Memory B cell (primary cell): ENCODE measurements around the gene PPM1E.
"Not testable (repeated sequence)": the region's sequence is repeated elsewhere in the genome, so short reads cannot be mapped to it uniquely, and the experiment has no call there.

Experiments
- ATAC-seq: fragments of 150-1000 bp; cut with Tn5 transposase; 2 replicates; pipeline ENCODE4 v1.10.0; 2021; ENCODE audit warnings: low read depth, mild to moderate bottlenecking, moderate library complexity
- DNase-seq, 2 donors: peaks; one replicate each; pipeline ENCODE4 v3.0.0; 2022; ENCODE audit warnings: low spot score in 2 of 2
- H3K27ac Mint-ChIP-seq: one replicate; pipeline ENCODE4 v1.8.0; 2022; ENCODE audit warnings: mild to moderate bottlenecking, moderate library complexity, mixed read lengths
- H3K27me3 Mint-ChIP-seq: one replicate; pipeline ENCODE4 v1.8.0; 2022; ENCODE audit warnings: mixed read lengths
- H3K36me3 Mint-ChIP-seq: one replicate; pipeline ENCODE4 v1.8.0; 2022; ENCODE audit warnings: mild to moderate bottlenecking, mixed read lengths
- H3K4me1 Mint-ChIP-seq: one replicate; pipeline ENCODE4 v1.8.0; 2022; ENCODE audit warnings: mixed read lengths
- H3K4me3 Mint-ChIP-seq: one replicate; pipeline ENCODE4 v1.8.0; 2022; ENCODE audit warnings: mild to moderate bottlenecking, moderate library complexity, mixed read lengths
- H3K9me3 Mint-ChIP-seq: one replicate; pipeline ENCODE4 v1.8.0; 2022; ENCODE audit warnings: mixed read lengths

PPM1E gene

DNA sequence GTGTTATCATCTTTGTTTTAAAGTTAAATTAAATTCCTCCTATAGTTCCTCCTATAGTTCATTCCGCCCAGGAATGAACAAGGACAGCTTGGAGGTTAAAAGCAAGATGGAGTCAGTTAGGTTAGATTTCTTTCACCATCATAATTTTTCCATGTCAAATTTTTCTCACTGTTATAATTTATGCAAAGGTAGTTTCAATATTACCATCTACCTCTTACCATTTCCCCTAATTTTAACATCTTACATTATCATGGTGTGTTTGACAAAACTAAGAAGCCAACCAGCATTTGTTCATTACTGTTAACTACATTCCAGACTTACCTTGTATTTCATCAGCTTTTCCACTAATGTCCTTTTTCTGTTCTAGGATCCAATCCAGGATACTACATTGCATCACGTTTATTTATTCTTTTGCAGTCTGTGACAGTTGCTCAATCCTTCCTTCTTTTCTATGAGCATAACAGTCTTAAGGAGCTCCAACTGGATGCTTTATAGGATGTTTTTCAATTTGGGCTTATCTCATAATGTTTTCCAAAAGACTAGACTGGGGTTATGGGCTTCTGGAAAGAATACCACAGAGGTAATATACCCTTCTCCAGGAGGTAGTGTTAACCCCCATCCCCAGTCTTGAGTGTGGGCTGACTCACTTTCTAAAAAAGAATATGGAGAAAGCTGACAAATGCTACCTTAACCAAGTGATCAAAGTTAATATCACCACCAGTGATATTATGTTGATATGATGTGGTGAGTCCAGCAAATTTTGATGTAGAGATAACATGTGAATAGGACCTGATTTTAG lies 158.5 kb downstream of the PPM1E start:
- Mint-ChIP-seq H3K36me3 (peaks cover 2% of the 10 kb centered on the region), H3K4me1 (no peaks in the 10 kb centered on the region), H3K27ac (no peak overlapping the region), H3K27me3 (peaks cover 2% of the 10 kb centered on the region), H3K4me3 (no peak overlapping the region), H3K9me3 (peaks cover 4% of the 10 kb centered on the region)
- no peak for ATAC-seq
- DNase-seq = no peak

DNA sequence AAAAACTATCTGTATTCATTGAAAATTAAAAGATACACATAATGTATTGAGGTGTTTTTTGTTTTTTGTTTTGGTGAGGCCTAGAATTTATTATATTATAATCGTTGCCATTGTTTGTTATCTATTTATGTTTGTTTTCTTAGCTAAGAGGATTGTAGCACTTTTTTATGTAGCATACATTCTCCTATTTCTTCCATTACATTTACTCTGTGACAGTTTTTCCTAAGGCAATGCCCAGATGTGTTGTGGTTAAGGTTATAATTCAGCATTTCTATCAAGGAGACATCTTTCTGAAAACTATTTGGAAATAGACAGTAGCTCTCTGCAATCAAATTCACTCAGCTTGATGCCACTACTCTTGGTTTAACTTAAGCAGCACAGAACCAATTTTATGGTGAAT lies 161.6 kb downstream of the PPM1E start:
- no peak overlapping the region for H3K4me3 Mint-ChIP-seq
- H3K27ac Mint-ChIP-seq = no peak overlapping the region
- H3K9me3 Mint-ChIP-seq = peaks cover 3% of the 10 kb centered on the region
- H3K4me1 Mint-ChIP-seq = peaks cover 7% of the 10 kb centered on the region
- H3K36me3 Mint-ChIP-seq = no peaks in the 10 kb centered on the region
- ATAC-seq = no peak
- no peaks in the 10 kb centered on the region for H3K27me3 Mint-ChIP-seq
- DNase-seq = no peak

DNA sequence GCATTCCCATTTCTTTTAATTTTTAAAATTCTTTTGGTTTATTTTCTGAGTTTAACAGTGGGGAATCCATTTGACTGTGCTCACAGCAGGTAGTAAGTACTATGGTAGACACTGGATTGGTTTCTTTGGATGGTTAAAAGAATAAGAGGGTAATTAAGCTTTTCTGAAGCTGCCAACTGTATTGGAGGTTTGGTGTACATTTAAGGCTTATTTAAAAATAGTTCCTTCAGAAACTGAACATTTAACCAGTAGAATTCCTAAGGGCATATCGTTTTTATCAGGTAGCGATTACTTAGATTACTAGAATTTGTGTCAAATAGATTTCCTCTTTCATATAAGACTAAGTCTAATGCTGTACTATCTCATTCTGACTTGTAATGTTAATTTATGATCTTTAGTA lies 162.4 kb downstream of the PPM1E start:
- no peak overlapping the region for H3K4me3 Mint-ChIP-seq
- H3K9me3 Mint-ChIP-seq = peaks cover 2% of the 10 kb centered on the region
- no peak for ATAC-seq
- no peaks in the 10 kb centered on the region for H3K36me3 Mint-ChIP-seq
- peaks cover 7% of the 10 kb centered on the region for H3K4me1 Mint-ChIP-seq
- DNase-seq = no peak
- no peak overlapping the region for H3K27ac Mint-ChIP-seq
- H3K27me3 Mint-ChIP-seq = no peaks in the 10 kb centered on the region

DNA sequence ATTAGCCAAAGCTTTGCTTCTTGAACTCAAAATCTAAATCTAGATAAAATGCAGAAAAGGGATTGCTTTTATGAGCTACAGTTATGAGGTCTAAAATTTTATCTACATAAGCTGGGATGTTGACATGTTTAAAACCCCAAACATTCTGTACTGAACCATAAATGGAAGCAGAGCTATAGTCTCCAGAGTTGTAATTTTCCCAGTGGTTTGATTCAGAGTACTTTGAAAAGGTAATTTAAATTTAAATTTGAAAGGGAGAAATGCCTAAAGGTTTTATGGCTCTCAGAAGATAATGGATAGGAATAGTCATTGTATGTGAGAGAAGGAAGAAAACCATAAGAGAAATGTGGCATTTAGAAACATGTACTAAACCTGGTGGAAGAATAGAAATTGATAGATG lies 163.2 kb downstream of the PPM1E start:
- Mint-ChIP-seq H3K36me3 (no peaks in the 10 kb centered on the region), H3K4me3 (no peak overlapping the region), H3K9me3 (peaks cover 2% of the 10 kb centered on the region), H3K4me1 (peaks cover 7% of the 10 kb centered on the region), H3K27me3 (no peaks in the 10 kb centered on the region), H3K27ac (no peak overlapping the region)
- ATAC-seq (no peak), DNase-seq (no peak)

DNA sequence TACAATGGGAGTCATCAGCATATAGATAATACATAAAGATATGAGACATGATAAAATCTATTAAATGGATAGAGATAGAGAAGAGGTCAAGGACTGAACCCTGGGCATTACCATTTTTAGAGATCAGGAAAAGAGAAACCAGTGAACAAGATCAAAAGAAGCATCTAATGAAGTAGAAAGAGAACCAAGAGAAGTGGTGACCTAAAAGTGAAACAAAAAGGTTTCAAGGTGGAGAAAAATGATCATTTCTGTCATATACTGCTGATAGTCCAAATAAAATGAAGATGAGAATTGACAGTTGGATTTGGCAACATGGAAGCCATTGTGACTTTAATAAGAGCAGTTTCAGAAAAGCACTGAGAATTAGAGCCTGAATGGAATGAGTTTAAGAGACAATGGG lies 165.1 kb downstream of the PPM1E start:
- Mint-ChIP-seq H3K9me3 (peaks cover 2% of the 10 kb centered on the region), H3K27me3 (no peaks in the 10 kb centered on the region), H3K36me3 (no peaks in the 10 kb centered on the region), H3K4me3 (no peak overlapping the region), H3K27ac (no peak overlapping the region), H3K4me1 (peaks cover 7% of the 10 kb centered on the region)
- no peak for DNase-seq
- ATAC-seq = no peak

DNA sequence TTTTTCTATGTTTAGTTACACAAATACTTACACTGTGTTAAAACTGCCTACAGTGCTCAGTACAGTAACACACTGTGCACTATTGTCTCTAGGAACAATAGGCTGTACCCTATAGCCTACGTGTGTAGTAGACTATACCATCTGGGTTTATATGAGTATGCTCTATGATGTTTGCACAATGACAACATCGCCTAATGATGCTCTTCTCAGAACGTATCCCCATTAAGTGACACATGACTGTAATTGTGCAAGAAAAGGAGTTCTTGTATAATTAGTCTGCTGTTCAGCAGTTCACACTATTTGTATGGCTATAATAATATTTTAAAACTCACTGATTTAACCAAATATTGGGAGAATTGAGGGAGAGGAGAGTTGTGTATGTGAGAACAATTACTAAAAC lies 177.3 kb downstream of the PPM1E start:
- Mint-ChIP-seq H3K27ac (no peak overlapping the region), H3K9me3 (no peaks in the 10 kb centered on the region), H3K27me3 (peaks cover 3% of the 10 kb centered on the region), H3K36me3 (no peaks in the 10 kb centered on the region), H3K4me1 (no peaks in the 10 kb centered on the region), H3K4me3 (no peak overlapping the region)
- DNase-seq = no peak
- no peak for ATAC-seq

DNA sequence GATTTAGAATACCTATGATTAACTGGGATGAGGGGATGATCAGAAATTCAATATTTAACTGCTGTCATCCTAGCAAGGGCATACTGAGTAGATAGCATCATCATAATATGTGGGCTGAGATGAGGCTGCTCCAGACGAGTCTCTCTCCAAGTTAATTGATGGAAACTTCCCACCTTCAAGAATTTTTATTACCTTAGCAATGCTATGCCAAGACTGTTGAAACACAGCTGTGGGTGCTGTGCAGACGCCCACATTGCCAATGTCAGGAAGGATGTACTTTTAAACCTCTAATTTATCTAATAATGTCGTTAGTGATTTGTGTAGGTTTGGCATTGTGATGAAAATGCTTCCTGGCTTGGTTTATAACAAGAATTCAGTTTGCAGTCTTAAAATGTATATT lies 180.6 kb downstream of the PPM1E start:
- ATAC-seq (no peak), DNase-seq (no peak)
- no peaks in the 10 kb centered on the region for H3K4me1 Mint-ChIP-seq
- no peaks in the 10 kb centered on the region for H3K27me3 Mint-ChIP-seq
- H3K4me3 Mint-ChIP-seq = no peak overlapping the region
- no peak overlapping the region for H3K27ac Mint-ChIP-seq
- H3K36me3 Mint-ChIP-seq = no peaks in the 10 kb centered on the region
- H3K9me3 Mint-ChIP-seq = no peaks in the 10 kb centered on the region

DNA sequence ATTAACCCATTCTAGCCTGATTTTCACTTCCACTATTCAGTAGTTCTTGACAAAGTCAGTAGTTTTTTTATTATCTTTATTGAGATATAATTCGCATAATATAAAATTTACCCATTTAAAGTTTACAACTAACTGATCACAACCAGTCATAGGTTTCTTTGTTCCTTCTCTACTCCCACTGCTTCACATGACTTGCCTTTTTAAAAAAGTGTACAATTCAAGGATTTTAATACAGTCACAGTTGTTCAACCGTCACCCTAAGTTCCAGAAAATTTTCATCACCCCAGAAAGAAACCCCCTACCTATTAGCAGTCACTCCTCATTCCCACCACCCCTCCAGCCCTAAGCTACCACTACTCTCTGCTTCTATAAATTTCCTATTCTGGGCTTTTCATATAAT lies 188.5 kb downstream of the PPM1E start:
- H3K27ac Mint-ChIP-seq = no peak overlapping the region

DNA sequence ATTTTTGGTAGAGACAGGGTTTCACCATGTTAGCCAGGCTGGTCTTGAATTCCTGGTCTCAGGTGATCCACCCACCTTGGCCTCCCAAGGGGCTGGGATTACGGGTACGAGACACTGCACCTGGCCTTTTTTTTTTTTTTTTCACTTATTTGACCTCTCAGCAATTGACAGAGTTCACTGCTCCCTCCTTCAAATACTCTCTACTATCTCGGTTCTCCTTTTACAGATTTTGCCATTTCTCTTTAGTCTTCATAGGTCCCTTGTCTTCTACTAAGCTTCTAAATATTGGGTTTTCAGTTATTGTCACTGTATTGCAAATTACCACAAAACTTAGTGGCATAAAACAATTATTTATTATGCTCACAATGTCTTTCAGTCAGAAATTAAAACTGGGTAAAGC lies 191.8 kb downstream of the PPM1E start:
- Mint-ChIP-seq H3K27me3 (peaks cover 2% of the 10 kb centered on the region), H3K36me3 (peaks cover 13% of the 10 kb centered on the region), H3K27ac (no peak overlapping the region), H3K9me3 (peaks cover 19% of the 10 kb centered on the region), H3K4me3 (no peak overlapping the region), H3K4me1 (peaks cover 5% of the 10 kb centered on the region)
- ATAC-seq = no peak
- no peak for DNase-seq

More for the DNA sequence above, 188.5 kb downstream of the PPM1E start:
- no peak overlapping the region for H3K4me3 Mint-ChIP-seq
- H3K36me3 Mint-ChIP-seq = peaks cover 7% of the 10 kb centered on the region
- H3K4me1 Mint-ChIP-seq = peaks cover 5% of the 10 kb centered on the region
- peaks cover 2% of the 10 kb centered on the region for H3K27me3 Mint-ChIP-seq
- peaks cover 12% of the 10 kb centered on the region for H3K9me3 Mint-ChIP-seq
- ATAC-seq = no peak
- DNase-seq = no peak

DNA sequence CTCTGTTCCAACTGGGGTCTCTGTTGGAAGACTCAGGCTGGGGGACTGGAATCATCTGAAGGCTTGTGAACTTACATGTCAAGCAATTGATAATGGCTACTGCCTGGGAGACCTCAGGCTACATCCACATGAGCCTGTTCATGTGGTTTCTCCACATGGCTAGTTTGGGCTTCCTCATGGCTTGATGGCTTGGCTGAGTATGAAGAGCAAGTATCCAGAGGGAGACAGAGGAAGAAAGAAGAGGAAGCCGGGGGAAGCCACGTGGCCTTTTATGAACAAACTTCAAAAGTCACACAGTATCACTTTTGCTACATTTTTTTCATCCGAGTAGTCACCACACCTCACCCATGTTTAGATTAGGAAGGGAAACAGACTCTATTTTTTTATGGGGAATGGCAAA lies 192.2 kb downstream of the PPM1E start:
- peaks cover 13% of the 10 kb centered on the region for H3K36me3 Mint-ChIP-seq
- peaks cover 19% of the 10 kb centered on the region for H3K9me3 Mint-ChIP-seq

DNA sequence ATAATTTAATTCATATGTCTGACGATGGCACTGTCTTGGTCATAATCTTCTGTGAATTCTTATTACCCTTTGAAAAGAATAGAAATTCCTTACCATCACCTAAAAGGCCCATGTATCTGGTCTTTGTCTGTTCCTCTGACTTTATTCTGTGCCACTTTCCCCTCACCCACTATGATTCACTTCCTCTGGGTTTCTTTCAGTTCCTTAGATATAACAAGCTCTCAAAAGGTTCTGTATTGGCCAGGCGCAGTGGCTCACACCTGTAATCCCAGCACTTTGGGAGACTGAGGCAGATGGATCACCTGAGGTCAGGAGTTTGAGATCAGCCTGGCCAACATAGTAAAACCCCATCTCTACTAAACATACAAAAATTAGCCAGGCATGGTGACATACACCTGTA lies 198.7 kb downstream of the PPM1E start:
- peak overlapping the region; percentile 9 for H3K27ac Mint-ChIP-seq
- peaks cover 10% of the 10 kb centered on the region for H3K36me3 Mint-ChIP-seq
- peak; percentile 66 for ATAC-seq
- H3K9me3 Mint-ChIP-seq, H3K4me3 Mint-ChIP-seq, DNase-seq, H3K27me3 Mint-ChIP-seq: not testable (repeated sequence)
- H3K4me1 Mint-ChIP-seq = peaks cover 13% of the 10 kb centered on the region

More for the DNA sequence above, 192.2 kb downstream of the PPM1E start:
- peaks cover 2% of the 10 kb centered on the region for H3K27me3 Mint-ChIP-seq
- peaks cover 5% of the 10 kb centered on the region for H3K4me1 Mint-ChIP-seq
- no peak for DNase-seq
- ATAC-seq = no peak
- H3K4me3 Mint-ChIP-seq = no peak overlapping the region
- H3K27ac Mint-ChIP-seq = no peak overlapping the region

DNA sequence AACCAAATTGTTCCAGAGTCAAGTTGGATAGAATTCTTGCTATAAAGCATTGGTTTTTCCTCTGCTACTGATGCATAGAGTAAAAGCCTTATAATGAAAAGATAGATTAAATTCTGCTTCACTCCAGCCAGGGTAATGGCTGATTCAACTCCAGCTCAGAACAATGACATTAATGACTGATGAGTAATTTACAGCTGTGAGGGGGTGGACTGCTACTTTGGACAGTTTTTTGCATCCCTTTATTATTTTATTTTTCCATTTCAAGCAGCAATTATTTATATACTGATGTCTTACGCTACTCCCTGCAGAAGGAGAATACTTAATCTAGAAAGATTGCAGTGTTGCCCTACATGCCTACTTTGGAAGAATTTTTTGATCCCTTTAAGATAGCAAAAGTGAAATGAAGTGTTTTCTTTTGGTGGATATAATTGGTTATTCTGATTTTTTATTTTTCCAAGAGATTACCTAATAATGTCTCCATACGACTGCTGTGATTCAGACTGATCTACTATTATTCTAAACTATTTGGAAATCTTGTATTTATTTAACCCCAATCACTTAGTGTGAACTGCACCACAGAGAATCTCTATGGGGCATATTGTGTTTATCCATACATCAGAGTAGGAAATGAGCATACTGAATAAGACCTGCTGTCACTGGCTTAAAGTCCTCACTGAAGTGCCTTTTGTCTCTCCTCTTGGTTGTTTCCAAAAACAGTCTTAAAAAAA lies 201.5 kb downstream of the PPM1E start:
- DNase-seq (no peak), ATAC-seq (no peak)
- peaks cover 5% of the 10 kb centered on the region for H3K36me3 Mint-ChIP-seq
- H3K27ac Mint-ChIP-seq = no peak overlapping the region
- H3K4me1 Mint-ChIP-seq = peaks cover 13% of the 10 kb centered on the region
- no peak overlapping the region for H3K4me3 Mint-ChIP-seq
- peaks cover 4% of the 10 kb centered on the region for H3K9me3 Mint-ChIP-seq
- peaks cover 1% of the 10 kb centered on the region for H3K27me3 Mint-ChIP-seq

DNA sequence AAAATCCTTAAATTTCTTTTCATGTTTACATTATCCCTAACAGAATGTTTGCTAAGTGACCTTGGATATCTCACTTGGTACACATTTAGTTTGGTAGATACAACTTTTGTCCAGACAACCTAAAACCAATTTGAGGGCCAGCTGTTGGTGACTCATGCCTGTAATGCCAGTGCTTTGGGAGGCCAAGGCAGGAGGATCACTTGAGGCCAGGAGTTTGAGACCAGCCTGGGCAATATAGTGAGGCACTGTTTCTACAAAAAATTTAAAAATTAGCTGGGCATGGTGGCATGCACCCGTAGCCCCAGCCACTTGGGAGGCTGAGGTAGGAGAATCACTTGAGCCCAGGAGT lies 202.0 kb downstream of the PPM1E start:
- H3K9me3 Mint-ChIP-seq, H3K4me3 Mint-ChIP-seq, H3K27ac Mint-ChIP-seq, H3K27me3 Mint-ChIP-seq, H3K36me3 Mint-ChIP-seq, DNase-seq, ATAC-seq: not testable (repeated sequence)
- peaks cover 13% of the 10 kb centered on the region for H3K4me1 Mint-ChIP-seq

DNA sequence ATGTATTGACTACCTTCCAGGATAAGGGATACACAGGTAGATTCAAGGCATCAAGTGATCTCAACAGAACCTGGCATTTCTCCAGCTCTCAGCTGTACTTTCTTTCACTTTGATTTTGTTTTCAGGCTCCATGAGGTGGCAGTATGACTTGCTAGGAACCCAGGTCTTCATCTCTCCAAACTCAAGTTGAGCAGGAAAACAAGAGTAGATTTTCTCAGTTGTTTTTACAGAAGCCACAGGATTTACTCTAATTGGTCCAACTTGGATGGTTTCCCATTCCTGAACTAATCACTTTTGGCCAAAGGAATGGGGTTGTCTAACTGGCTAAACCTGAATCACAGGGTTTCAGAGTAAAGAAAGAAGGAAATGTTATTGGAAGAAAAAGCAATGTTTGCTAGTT lies 204.4 kb downstream of the PPM1E start:
- peaks cover 2% of the 10 kb centered on the region for H3K4me1 Mint-ChIP-seq
- H3K4me3 Mint-ChIP-seq = no peak overlapping the region
- H3K27me3 Mint-ChIP-seq = no peaks in the 10 kb centered on the region
- ATAC-seq = no peak
- H3K9me3 Mint-ChIP-seq = no peaks in the 10 kb centered on the region
- H3K36me3 Mint-ChIP-seq = no peaks in the 10 kb centered on the region
- DNase-seq = no peak
- H3K27ac Mint-ChIP-seq = no peak overlapping the region

DNA sequence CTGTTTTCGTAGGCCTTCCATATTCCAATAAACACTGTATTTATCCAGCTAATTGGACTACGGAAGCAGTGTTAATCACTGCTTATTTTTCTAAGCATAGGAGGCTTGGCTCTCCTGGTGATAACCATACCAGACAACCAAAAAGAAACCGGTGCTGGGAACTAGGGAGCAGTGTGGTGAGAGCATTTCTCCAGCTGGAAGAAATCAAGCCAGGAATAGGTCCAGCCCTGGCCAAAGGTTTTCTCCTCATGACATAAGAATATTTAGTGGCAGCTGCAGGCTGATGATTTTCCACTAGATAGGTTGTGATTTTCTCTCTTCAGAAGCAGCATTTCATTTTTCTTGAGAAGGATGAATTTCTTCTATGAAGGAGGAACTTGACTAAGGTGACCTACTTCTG lies 209.6 kb downstream of the PPM1E start:
- Mint-ChIP-seq H3K4me1 (no peaks in the 10 kb centered on the region), H3K9me3 (no peaks in the 10 kb centered on the region), H3K4me3 (no peak overlapping the region), H3K27me3 (no peaks in the 10 kb centered on the region), H3K36me3 (no peaks in the 10 kb centered on the region), H3K27ac (no peak overlapping the region)
- DNase-seq (no peak), ATAC-seq (no peak)
